HepG2 (cell line): ENCODE results near the gene PPCDC. TPM values are rescaled to one million over a fixed set of nuclear protein-coding genes. Genes with fewer than 3 reads are reported as not detected.

ENCODE experiments used
- FOSL2 ChIP-seq: sonication (generic); formaldehyde crosslinking; IDR thresholded peaks from 2 replicates; pipeline ENCODE4 v1.4.0; 2020; ENCODE audit warnings: missing genetic modification reagents
- JARID2 ChIP-seq: sonication (generic); formaldehyde crosslinking; IDR thresholded peaks from 2 replicates; pipeline ENCODE4 v1.8.1; 2023; ENCODE audit warnings: missing genetic modification reagents, inconsistent platforms; ENCODE audit not compliant: insufficient replicate concordance
- KDM3A ChIP-seq: IDR thresholded peaks from 2 replicates; pipeline ENCODE4 v1.6.1; 2018; ENCODE audit warnings: low read depth, missing compliant biosample characterization
- ZNF441 ChIP-seq: sonication (generic); formaldehyde crosslinking; IDR thresholded peaks from 2 replicates; pipeline ENCODE4 v1.7.0; 2021; ENCODE audit warnings: missing genetic modification reagents, borderline replicate concordance
- ZNF574 ChIP-seq: sonication (generic); formaldehyde crosslinking; IDR thresholded peaks from 2 replicates; pipeline ENCODE4 v1.4.0; 2020; ENCODE audit warnings: missing genetic modification reagents
- ZNF687 ChIP-seq: sonication (generic); formaldehyde crosslinking; IDR thresholded peaks from 2 replicates; pipeline ENCODE4 v1.5.1; 2020; ENCODE audit warnings: mild to moderate bottlenecking, missing genetic modification reagents, moderate library complexity
- polyA plus RNA-seq, 8 experiments: library from polyadenylated mRNA; depleted of rRNA in 3 of 8; stranded (reverse) in 7 of 8; unstranded in 1 of 8; fragments of >200 nt; fragmentation: Illumina TruSeq in 4 of 8; extraction: Trizol in 4 of 8; gene quantifications; 2 replicates each; pipeline versions ENCODE4 v1.2.1 to v1.2.3, GENCODE V29; 2011 to 2016; ENCODE audit warnings: low read depth in 4 of 8, missing spikeins in 1 of 8, mixed read lengths in 1 of 8; ENCODE audit not compliant: insufficient read depth in 1 of 8
- total RNA-seq, 5 experiments: library from RNA; depleted of rRNA; stranded (reverse); fragments of >200 nt; fragmentation: Illumina TruSeq; extraction: Trizol; gene quantifications; 2 replicates each; pipeline ENCODE4 v1.2.3, GENCODE V29; 2016; ENCODE audit warnings: low read depth in 1 of 5

Gene PPCDC
- total and polyA plus RNA-seq, 2 of the 13 experiments (the other 11 are each of a cell fraction or from before 2014, with no cell fraction given), result 12.3 to 12.8 TPM

GRCh38 chr15:75065851-75066509, 42.6 kb downstream of the PPCDC start (continued):
- no peak for TF ChIP-seq ZNF687 (CRISPR knock-in tag)
- TF ChIP-seq JARID2, result no peak
- TF ChIP-seq ZNF574, result 0 out of 2 replicates have a peak, but pooled peaks have one; percentile 2
- TF ChIP-seq KDM3A (CRISPR knock-in tag), result no peak
- no peak for TF ChIP-seq FOSL2
- TF ChIP-seq ZNF441 (CRISPR knock-in tag), result no peak
- TF ChIP-seq, all 625 proteins: peak for 8
